GM18507 (cell line): ENCODE measurements around the gene CHDH.

Experiments used
- DNase-seq: peaks from one replicate; pipeline ENCODE4 v3.0.0; 2011; ENCODE audit warnings: low read depth; ENCODE audit not compliant: insufficient read length; ENCODE audit errors: extremely low spot score
- FAIRE-seq: peaks from 2 replicates; lab custom pipeline; 2011; peaks lifted over from hg19 to GRCh38; lab: Jason Lieb, UNC

The CHDH gene

GRCh38 chr3:53858096-53858741 lies 12.0 kb upstream of the CHDH start:
- DNase-seq (no peak), FAIRE-seq (peak; percentile 69)

GRCh38 chr3:53856964-53857363 lies 10.7 kb upstream of the CHDH start:
- peak; percentile 75 for FAIRE-seq
- no peak for DNase-seq

GRCh38 chr3:53850895-53851294 lies 4.7 kb upstream of the CHDH start:
- no peak for DNase-seq
- FAIRE-seq = no peak

GRCh38 chr3:53849916-53850315 lies 3.7 kb upstream of the CHDH start:
- DNase-seq (no peak), FAIRE-seq (no peak)

- FAIRE-seq (no peak), DNase-seq (no peak)
Observed at GRCh38 chr3:53846851-53847155, 584 bp upstream of the CHDH start.

- FAIRE-seq = no peak
- DNase-seq = no peak
Observed at GRCh38 chr3:53845881-53846133, 412 bp downstream of the CHDH start.

GRCh38 chr3:53845103-53845880 lies 927 bp downstream of the CHDH start:
- DNase-seq (peak; percentile 33), FAIRE-seq (peak; percentile 80)

- FAIRE-seq = peak; percentile 15
- no peak for DNase-seq
Observed at GRCh38 chr3:53844262-53845102, 1.7 kb downstream of the CHDH start.

- FAIRE-seq (peak; percentile 95), DNase-seq (peak; percentile 33)
Observed at GRCh38 chr3:53843195-53844177, 2.7 kb downstream of the CHDH start.

- FAIRE-seq (no peak), DNase-seq (no peak)
Observed at GRCh38 chr3:53842436-53843194, 3.6 kb downstream of the CHDH start.

GRCh38 chr3:53841296-53841695 lies 4.9 kb downstream of the CHDH start:
- FAIRE-seq (peak; percentile 9), DNase-seq (no peak)

GRCh38 chr3:53837331-53837730 lies 8.9 kb downstream of the CHDH start:
- FAIRE-seq = no peak

GRCh38 chr3:53836084-53836872 lies 9.9 kb downstream of the CHDH start:
- no peak for FAIRE-seq
- DNase-seq = no peak

More at GRCh38 chr3:53837331-53837730, 8.9 kb downstream of the CHDH start:
- DNase-seq = no peak

- no peak for DNase-seq
- no peak for FAIRE-seq
Observed at GRCh38 chr3:53835257-53835656, 11.0 kb downstream of the CHDH start.

GRCh38 chr3:53834429-53835095 lies 11.7 kb downstream of the CHDH start:
- FAIRE-seq = no peak
- DNase-seq = no peak

- FAIRE-seq = no peak
- DNase-seq = no peak
Observed at GRCh38 chr3:53833700-53834099, 12.5 kb downstream of the CHDH start.

GRCh38 chr3:53833053-53833645 lies 13.1 kb downstream of the CHDH start:
- FAIRE-seq = no peak
- DNase-seq = no peak
